GM12874 (cell line): Measurements from ENCODE around the gene ILK.

Source experiments
- TF ChIP-seq, protein P1 (sequence below): IDR thresholded peaks from 2 replicates; pipeline ENCODE4 v1.5.1; 2011; ENCODE audit warnings: low read depth, mild to moderate bottlenecking, control low read depth, low read length, moderate library complexity; ENCODE audit not compliant: insufficient read depth

Gene ILK

DNA sequence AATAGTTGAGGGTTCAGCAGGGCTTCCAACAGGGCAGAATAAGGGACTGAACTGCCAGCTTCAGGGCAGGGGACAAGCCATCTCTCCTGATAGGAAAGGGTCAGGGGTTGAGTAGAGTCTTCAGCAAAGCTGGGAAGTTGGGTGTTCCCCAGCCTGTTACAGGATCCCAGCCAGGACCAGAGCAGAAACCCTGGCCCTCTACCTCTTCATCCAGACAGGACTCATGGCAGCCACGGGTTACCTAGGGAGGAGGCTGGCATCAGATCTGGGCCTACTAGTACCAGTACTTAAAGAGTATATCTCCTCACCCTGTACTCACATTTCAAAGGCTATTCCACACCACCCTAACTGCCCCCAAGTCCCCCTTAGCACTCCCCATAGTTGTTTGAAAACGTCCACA lies 10.9 kb downstream of the ILK start:
- TF ChIP-seq, protein P1, sequence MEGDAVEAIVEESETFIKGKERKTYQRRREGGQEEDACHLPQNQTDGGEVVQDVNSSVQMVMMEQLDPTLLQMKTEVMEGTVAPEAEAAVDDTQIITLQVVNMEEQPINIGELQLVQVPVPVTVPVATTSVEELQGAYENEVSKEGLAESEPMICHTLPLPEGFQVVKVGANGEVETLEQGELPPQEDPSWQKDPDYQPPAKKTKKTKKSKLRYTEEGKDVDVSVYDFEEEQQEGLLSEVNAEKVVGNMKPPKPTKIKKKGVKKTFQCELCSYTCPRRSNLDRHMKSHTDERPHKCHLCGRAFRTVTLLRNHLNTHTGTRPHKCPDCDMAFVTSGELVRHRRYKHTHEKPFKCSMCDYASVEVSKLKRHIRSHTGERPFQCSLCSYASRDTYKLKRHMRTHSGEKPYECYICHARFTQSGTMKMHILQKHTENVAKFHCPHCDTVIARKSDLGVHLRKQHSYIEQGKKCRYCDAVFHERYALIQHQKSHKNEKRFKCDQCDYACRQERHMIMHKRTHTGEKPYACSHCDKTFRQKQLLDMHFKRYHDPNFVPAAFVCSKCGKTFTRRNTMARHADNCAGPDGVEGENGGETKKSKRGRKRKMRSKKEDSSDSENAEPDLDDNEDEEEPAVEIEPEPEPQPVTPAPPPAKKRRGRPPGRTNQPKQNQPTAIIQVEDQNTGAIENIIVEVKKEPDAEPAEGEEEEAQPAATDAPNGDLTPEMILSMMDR, result no peak

DNA sequence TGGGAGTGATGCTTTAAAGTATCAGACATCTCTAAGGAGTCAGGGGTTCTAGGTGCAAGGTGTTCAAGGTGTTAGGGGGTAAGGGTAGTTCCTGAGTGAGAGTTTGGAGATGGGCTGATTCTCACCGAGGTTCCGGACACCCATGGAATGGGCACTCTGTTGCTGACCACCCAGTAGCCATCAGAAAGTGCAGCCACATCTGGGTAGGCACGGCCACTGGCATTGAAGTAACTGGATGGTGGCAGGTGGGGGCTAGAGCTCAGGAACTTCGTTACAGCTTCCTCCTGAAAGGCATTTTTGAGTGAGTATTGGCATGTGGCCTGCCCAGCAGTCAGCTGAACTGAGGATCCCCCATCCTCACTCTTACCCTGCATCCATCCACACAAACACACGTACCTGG lies 11.5 kb downstream of the ILK start:
- TF ChIP-seq, protein P1, result no peak

DNA sequence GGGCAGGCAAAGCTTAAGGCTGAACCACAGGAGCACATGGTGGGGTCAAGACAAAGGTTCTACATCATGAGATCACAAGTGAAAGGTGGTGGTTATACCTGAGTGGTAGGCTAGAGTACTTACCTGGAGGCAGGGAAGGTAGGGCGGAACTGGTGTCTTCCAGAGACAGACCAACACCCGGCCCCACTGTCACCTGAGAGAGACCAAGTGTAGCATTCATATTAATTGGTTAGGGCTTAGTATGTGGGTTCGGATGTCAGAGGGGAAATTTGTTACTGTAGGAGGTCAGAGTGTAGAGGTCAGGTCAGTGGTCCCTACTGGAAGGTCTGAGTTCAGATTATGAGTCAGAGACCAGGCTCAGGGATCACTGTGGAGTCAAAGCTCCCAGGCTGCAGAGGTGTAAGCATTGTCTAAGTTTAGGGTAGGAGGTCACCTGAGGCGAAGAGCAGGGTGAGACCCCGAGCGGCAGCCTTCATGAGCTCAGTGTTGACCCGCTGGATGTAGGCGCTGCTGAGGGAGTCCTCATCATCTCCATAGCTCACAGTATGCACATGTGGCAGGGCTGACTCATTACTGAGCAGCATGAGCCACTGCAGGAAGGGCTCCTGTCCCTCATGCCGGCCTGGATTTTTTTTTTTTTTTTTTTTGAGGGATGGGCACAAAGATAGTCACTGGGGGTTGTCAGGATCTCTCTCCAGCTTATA lies 12.5 kb downstream of the ILK start:
- TF ChIP-seq, protein P1, result no peak

DNA sequence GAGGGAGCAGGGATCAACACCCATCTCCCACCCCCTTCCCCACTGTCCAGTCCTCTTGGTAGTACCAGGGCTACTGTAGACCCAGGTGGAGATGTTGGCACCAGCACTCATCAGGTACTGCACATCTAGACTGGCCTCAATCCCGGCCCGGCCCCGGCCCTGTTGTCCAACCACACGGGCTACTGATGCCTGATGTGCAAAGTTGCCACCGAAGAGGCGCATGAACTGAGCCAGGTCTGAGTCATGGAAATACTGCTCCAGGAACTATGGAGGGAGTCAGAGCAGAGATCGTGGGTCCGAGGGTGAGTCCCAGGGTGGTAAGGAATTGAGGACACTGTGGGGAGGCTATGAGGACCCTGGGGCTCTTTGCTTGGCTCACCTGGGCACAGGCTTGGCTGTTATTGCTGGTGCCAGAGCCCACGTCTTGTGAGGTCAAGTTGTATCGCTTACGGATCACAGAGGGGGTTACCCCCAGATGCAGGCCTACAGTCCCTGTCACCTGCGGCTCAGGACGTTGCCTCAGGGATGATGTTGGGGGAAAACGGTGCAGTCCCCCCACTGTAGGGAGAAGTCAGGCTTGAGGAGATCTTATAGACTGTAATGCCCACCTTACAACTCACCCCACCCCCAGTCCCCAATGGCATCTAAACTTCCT lies 13.1 kb downstream of the ILK start:
- TF ChIP-seq, protein P1, result no peak

DNA sequence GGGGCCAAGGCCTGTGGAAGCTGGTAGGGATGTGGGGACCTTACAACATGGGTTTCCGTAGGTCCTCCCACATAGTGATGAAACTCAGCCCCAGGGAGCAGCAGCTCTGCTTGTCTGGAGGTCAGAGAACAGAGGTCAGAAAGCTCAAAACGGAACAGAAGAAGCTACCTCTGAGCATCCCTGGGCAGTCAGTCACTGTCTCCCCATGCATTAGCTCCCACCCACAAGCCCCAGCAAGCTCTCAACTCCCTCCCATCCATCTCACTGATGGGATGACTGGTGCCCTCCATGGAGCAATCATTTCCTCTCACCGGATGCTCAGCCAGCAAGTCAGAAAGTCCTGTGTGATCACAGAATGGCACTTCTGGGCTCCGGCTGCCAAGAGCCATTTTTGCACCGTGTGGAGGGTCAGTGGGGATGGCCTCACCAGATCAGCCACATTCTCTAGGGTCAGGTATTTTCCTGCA lies 13.8 kb downstream of the ILK start:
- TF ChIP-seq, protein P1, result no peak

DNA sequence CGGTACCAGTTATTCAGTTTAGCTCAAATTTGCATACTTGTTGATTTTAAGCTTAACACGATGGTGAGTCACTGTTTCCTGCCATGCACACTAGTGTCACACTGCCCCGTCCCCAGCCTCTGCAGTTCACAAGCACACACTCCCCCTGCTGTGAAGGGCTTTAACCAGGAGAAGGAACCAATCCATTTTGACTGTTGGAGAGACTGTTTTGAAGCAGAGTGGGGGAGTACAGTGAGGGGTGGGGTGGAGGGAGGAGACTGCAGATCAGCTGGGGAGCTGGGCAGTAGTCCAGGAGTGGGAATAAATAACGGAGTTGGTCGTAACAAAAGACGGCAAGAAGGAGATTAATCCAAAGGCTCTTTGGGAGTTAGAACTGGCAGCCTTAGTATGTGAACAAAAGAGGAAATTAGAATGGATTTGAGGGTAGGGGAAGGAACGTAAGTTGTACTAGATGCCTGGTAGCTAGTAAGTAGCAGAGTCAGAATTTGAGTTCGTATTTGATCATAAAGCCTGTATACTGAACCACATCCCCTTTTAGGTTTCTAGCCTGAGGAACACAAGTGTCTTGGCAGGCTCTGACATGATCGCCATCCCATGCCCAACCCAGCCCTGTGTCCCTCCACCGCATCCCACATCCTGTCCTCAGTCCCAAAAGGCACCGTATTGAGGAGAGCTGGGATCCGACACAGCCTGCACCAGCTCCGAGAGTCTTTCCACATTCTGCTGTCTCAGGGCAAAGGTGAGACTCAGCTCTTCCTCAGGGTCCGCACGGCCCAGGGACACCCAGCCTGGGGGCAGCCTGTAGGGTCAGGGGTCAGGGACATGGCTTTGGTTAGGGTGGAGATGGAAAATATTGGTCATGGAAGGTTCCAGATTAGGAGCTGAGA lies 14.8 kb downstream of the ILK start:
- TF ChIP-seq, protein P1, result no peak
